HG03565 (cell line): ENCODE data around the gene KCNIP4.
A peak's percentile ranks its signal among the peaks of the same experiment; 100 is the strongest.
"Not testable (repeated sequence)": the region's sequence is repeated elsewhere in the genome, so short reads cannot be mapped to it uniquely, and the experiment has no call there.

ENCODE experiments used
- ATAC-seq: cut with Tn5 transposase; IDR thresholded peaks from one replicate; pipeline ENCODE4 v1.9.1; 2021; ENCODE audit warnings: mild to moderate bottlenecking, moderate library complexity; ENCODE audit not compliant: unreplicated experiment

KCNIP4 gene

DNA sequence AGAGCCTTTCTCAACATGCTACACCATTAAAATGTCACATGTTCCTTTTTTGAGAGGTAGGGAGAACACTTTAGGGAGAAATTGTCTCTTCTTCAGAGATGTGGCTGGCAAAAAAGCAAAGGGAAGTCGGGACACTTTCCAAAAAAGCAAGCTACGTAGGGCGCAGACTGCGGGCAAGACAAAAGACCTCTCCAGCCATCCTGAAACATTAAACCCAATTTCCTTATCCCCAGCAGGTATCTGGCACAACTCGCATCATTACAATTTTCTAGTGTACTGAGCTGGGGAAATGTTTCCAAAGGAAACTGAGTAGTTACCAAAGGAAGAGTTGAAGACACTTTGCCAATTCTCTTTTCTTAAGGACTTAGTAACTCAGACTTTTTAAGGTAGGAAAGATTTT is 1132.3 kb downstream of the KCNIP4 start:
- no peak for ATAC-seq

DNA sequence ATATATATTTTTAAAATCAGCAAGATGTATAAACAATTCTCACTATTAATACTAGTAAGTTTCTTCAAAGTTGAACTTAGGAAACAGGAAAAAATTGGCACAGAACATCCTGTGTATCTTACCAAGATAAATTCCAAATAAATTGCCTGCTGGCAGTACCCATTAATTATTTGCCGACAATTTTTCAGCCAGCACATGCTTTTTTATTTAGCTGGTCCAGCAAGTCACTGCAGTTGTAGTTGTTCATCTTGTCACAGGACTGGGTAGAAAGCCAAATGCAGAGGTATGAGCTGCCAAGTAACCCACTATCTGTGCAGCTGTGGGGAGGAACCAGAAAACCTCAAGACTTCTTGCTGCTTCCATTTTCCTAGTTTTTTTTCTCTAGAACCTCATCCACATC is 1134.9 kb downstream of the KCNIP4 start:
- no peak for ATAC-seq

DNA sequence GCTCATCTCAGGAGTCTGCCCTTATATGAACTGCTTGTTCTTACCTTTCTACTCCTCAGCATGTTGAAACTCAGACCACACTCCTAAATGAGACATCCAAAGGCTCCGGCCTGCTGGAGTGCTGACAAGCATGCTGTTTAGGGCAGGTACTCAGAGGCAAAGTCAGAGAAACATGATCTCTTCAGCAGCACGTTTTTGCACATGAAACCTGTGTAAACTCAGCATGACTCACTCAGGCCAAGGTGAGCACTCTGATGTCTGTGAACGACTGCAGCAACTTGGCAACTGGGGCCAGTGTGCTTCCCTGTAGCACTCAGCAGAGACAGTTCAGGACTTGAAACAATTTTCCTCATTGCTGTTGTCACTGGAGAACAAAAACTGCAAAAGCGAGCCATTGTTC is 1138.8 kb downstream of the KCNIP4 start:
- no peak for ATAC-seq

DNA sequence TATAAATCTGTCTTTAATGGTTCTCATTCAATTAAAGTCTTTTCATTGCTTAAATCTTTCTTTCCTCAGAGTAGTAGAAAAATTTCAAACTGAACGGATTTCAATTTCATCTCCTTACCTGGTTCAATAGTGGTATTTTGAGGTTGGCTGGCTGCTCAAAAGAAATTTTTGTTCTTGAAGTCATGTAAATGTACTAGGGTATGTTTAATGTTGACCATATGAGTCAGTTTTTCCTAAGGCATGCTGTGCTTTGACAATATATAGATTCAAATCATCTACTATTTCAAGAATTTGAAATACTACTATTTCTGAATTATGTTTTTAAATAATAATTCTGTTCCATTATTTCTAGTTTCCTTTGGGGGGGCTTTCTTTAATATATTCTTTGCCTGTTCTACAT is 1142.9 kb downstream of the KCNIP4 start:
- no peak for ATAC-seq

DNA sequence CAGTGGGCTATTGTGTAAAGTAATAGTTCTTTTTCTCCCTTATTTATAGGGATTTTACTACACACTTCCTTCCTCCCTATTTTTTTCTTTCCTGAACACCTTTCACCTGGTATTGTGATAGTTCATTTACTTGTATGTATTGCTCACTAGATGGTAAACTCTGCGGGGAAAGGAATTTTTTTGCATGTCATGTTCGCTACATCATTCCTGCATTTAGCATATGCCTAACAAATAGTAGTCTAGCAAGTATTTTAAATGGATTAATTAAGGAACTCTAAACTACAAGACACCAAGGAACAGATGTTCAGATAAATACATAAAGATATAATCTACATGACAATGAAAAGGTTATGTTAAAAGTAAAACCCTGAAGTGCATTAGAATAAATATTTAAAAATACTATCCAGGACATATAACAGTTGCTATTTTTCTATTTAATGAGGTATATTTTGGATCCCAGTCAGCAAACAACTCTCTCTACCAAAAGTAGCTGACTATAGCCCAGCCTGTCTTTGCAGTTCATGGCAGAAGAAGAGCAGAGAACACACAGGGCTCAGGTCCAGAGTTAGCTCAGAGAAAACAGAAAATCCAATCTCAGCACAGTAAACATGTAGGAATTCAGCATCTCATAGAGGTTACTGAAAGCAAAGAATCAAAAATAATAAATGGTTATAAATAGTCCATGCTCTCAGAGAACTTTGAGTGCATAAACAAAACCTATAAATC is 1160.5 kb downstream of the KCNIP4 start:
- ATAC-seq, result no peak

DNA sequence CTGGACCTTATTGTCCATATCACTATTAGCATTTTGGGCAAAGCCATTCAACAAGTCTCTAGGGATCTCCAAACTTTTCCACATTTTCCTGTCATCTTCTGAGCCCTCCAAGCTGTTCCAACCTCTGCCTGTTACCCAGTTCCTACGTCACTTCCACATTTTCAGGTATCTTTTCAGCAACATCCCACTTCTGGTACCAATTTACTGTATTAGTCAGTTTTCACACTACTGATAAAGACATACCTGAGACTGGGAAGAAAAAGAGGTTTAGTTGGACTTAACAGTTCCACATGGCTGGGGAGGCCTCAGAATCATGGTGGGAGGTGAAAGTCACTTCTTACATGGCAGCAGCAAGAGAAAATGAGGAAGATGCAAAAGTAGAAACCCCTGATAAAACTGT is 1165.4 kb downstream of the KCNIP4 start:
- not testable (repeated sequence) for ATAC-seq

DNA sequence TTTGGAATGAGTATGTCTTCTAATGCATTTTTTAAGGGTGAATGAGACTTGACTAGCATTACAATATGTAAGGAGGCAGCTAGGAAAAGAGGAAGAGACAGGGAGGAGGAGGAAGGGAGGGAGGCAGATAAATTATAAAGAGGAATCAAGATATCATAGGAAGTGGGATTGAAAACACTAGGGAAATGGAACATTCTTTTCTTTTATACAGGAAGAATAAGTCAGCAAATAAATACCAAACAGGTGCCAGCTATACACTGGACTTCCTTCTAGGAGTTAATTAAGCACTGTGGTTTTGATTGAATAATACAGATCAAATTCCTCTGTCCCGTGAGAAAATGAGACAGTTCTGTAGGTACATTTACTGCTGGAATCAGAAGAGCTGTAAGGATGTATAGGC is 1169.7 kb downstream of the KCNIP4 start:
- ATAC-seq, result no peak

DNA sequence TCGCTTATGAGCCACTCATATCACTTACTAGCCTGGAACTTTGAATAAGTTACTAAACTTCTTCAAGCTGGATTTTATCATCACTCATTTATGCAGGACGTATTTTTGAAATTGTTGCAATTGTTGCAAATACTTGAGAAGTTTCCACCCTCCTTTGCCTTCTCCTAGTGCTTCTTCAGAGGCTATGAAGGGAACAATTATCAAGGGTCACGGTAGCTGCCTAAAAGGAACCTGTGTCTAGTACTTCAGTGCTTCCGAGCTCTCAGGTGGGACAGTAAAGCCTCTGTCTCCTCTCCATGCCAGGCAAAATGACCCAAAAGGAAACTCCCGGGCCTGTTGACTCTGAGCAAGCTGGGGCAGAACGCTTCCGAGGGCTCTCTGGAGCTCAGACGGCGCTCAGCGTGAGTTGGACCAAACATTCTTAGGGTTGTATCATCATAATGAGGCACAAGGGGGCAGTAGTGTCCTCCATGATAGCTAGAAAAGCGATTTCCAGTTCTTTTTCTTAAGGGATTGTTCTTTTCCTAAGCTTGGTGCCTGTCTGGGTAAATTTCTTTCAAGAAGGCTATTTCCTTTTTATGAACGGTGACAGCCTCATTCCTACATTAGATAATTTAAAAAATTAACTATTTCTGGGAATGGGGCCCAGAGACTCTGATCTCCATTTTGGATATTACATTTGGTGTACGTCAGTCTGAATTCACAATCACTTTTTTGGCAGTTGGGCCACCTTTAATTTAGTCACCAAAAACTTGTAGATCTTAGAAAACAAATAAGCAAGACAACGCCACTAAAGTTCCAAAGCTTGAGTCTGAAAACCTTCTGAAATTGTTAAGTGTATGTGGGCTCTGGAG is 1175.2 kb downstream of the KCNIP4 start:
- peak; percentile 67 for ATAC-seq

DNA sequence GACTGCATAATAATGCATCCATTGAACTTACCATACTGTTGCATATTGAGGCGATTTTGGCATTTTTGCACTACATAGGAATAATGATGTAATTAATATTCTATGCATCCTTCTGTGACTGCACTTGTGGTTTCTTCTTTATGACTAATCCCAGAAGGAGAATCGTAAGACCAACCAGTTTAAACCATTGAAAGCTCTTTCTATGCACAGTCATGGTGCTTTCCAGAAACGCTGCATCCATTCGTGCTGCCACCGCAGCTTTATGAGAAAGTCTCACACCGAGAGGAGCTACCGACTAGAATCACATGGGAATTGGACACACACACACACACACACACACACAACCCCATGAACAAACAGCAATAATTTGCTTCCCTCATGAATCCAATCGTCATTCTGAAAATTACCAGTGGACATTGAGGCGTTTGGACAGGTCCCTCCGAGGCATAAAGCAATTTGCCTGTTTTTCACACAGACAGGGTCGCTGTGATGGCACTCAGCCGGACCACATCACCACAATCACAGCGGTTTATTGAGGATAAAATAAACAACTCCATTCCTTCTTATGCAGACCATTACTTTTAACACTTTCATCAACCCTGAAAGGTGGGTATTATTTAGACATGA is 1184.1 kb downstream of the KCNIP4 start:
- ATAC-seq, result no peak

DNA sequence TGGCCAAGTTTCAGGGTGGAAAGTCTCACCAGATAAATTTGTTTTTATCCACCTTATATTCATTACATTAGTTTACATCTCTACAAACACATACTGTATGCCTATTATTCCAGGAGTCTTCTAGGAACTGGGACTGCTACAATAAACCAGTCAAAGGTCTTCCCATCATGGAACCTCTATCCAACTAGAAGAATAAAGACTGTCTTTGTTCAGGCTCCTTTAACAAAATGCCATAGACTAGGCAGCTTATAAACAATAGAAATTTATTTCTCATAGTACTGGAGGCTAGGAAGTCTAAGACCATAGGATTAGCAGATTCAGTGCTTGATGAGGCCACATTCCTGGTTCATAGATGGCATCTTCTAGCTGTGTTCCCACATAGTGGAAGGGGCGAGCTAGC is 1186.7 kb downstream of the KCNIP4 start:
- no peak for ATAC-seq

DNA sequence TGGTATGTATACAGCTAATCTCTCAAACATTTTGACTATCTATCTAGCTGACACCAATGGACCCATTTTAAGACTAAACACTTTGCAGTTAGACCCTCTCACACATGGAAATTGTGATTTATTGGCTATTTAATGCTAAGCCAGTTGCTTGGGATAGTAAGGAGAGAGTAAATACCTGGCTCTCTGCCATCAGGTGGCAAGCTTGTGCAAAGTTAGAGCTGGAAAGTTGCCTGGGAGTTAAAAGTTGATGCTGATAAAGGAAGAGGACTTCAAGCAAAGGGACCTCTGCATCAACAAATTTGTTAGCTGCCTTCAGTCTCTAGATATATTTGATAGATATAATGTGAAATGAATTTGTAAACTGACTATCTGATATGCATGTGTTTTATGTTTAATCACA is 1187.2 kb downstream of the KCNIP4 start:
- no peak for ATAC-seq

DNA sequence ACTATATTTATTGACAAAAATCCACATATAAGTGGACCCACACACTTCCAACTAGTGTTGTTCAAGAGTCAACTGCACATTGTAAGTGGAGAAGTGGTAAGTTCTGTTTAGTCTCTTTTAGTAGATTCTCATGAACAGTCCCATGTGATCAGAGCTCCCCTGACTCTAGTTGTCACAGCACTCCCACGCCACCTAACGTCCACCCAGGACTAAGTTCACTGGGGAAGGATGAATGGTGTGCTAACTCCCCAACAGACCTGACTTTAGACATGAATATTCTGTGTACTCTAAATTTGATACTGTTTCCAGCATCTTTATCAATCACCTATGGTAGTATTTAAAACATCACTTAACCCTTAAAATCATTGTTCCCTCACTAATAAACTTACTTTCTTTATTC is 1188.5 kb downstream of the KCNIP4 start:
- ATAC-seq, result no peak

DNA sequence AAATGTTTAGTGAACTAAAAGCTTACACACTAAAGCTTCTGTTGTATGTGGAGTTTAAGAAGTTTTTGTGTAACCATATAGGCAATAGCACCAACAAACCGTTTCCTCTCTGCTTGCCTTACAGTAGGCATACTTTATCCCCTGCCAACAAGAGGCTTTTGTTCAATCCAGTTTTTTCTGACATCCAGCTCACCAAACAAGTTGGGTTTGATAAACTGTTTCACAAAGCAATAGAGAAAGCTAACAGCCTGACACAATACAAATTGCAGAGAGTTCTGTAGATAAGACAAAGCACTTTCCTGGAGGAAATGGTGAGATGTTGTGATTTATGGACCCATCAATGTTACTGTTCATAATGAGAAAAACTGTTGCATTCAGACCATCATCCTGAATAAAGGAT is 1194.5 kb downstream of the KCNIP4 start:
- no peak for ATAC-seq

DNA sequence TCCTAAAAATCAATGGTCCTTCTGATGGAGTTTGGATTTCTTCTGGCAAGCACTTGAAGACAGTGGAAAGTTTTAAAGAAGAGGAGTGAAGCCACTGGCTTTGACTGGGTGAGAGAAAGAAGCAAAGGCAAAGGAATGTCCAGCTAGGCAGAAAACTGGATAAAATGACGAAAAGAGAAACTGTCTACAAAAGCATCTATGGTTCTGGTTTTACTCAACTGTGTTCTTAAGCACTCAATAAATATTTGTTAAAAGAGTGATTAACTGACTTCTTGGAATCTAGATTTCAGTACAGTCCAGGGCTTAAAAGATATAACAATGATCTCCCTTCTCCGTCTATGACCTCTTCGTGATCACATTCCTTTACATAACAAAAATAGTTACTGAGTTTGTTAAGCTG is 1195.9 kb downstream of the KCNIP4 start:
- no peak for ATAC-seq

DNA sequence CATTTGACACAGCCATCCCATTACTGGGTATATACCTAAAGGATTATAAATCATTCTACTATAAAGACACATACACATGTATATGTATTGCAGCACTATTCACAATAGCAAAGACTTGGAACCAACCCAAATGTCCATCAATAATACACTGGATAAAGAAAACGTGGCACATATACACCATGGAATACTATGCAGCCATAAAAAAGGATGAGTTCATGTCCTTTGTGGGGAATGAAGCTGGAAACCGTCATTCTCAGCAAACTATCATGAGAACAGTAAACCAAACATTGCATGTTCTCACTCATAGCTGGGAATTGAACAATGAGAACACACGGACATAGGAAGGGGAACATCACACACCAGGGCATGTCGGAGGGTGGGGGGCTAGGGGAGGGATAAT is 1202.6 kb downstream of the KCNIP4 start:
- ATAC-seq, result not testable (repeated sequence)

DNA sequence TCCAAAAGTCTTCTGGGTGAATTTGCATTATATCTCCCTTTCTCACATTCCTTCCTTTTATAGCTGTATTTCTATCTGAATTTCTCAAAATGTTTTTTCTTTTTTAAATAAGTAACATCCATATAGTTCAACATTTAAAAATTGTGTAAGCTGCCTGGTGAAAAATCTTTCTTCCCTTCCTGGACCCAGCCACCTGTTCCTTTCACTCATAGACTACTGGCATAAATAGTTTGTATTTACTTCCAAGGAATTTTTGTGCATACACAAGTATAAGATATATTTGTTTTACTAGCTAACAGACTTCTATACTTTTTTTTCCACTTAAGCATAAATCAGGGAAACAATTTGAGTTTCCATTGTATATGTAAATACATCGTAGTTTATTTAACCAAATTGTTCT is 1212.6 kb downstream of the KCNIP4 start:
- no peak for ATAC-seq

DNA sequence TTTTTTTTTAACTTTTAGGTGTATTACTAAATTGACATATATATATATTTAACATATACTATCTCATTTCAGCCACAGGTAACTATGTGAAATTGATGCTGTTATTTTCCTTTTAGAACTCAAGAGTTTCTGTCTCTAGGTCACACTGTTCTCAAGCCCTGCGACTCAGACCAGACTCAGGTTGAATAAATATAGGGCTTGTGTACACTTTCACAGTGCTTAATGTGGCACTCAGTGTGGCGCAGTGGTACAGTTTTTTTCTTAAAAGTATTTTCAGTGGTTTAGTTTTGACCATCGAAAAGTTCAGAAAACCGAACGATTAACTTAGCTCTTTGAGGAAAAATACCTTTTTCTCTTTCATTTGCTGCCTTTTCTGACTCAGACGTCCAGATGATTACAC is 1223.7 kb downstream of the KCNIP4 start:
- ATAC-seq, result peak; percentile 78

DNA sequence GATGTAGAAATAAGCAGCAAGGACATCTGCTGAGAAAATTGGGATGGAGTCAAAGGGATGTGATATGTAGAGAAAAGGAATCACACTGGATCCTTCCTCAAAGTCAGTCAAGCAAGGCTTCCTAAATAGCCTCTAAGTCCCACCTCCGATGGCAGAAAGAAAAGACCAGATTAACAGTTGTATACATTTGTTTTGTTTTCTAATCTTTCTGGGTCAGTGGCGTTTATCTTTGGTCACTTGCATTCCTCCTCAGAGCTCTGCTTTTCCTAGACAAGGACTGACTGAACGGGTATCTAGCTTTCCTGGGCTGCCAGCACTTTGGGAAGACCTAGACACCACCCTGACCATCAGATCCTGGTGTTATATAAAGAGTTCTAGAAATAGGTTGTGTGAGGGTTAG is 1225.1 kb downstream of the KCNIP4 start:
- no peak for ATAC-seq

DNA sequence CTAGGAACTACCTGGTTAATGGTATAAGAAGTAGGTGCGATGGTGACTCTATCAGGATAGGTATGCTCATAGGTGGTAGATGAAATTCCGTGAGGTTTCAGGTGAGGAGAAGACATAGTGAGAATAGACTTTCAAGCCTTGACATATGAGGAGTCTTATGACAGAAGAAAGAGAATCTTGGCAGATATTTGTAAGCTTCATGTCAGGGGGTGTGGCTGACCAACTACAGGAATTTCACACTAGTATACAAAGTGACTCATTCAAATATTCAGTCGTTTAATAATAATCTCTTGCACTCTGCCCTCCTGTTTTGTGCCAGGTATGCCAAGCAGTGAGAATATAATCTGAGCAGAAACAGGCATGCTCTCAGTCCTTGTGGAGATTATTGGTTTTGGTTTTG is 1225.6 kb downstream of the KCNIP4 start:
- ATAC-seq, result no peak

DNA sequence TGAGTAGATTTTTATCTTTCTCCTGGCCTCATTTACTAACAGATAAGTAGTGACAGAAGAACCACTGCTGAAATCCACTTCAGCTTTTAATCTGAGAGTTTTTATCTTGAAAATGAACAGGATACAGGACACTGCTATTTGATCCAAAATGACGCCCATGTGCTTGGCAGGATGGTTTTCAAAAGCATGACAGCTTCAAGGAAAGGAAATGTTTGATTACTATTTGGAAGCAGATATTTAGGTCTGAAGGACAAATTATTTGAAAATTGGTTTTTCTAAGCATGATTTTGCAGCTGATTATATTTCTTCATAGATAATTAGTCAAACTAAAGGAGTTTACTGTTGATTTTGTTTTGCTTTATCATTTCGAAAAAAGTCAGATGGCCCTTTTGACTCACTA is 1237.2 kb downstream of the KCNIP4 start:
- ATAC-seq, result no peak

DNA sequence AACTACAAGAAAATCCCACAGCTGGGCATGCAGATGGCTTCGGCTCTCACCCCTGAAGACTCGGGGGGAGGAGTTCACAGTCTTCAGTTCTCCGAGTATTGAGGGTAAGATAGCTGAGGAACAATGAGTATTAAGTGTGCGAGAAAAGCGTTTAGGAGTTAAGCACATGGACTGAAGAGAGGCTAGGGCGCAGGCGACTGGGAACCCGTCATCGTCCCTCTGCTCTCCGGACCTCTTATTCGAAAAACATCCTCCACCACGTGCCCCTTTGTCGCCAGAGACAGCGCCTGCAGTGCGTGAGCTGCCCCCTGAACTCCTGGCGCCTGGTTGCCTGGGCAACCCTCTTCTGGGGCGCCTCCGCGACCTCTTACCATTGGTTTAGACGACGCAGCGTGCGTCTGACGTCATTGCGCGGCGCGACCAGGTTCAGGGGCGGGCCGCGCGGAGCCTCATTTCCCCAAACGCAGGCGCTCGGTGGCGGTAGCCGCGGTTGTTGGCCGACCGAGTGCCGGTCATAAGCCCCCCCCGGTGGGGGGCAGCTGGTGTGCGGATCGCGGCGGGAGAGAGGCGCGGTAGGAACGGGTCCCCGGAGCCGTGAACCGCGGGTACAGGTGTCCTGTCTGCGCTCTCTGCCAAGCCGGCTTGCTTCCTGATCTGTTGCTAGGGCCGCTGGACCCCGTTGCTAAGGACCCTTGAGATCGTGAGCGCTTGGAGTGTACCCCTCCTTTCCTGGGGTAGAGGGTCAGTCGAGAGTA is 1248.4 kb downstream of the KCNIP4 start, which contains the start of gene PACRGL:
Gene PACRGL (plus strand): TSS at position 452 of the 755 bp plus-strand sequence. CDS start 4,024 bp downstream, outside the sequence.
- ATAC-seq, result peak; percentile 100
